Measurements from ENCODE around the gene RPL27.
A peak's percentile ranks its signal among the peaks of the same experiment; 100 is the strongest.

RPL27 gene

GRCh38 chr17:42985225-42985624 lies 13.0 kb upstream of the RPL27 start:
- H3K4me3 ChIP-seq (replicated peaks; ENCODE audit: insufficient read depth, low read length), result no peak overlapping the region
- TF ChIP-seq, protein P1, sequence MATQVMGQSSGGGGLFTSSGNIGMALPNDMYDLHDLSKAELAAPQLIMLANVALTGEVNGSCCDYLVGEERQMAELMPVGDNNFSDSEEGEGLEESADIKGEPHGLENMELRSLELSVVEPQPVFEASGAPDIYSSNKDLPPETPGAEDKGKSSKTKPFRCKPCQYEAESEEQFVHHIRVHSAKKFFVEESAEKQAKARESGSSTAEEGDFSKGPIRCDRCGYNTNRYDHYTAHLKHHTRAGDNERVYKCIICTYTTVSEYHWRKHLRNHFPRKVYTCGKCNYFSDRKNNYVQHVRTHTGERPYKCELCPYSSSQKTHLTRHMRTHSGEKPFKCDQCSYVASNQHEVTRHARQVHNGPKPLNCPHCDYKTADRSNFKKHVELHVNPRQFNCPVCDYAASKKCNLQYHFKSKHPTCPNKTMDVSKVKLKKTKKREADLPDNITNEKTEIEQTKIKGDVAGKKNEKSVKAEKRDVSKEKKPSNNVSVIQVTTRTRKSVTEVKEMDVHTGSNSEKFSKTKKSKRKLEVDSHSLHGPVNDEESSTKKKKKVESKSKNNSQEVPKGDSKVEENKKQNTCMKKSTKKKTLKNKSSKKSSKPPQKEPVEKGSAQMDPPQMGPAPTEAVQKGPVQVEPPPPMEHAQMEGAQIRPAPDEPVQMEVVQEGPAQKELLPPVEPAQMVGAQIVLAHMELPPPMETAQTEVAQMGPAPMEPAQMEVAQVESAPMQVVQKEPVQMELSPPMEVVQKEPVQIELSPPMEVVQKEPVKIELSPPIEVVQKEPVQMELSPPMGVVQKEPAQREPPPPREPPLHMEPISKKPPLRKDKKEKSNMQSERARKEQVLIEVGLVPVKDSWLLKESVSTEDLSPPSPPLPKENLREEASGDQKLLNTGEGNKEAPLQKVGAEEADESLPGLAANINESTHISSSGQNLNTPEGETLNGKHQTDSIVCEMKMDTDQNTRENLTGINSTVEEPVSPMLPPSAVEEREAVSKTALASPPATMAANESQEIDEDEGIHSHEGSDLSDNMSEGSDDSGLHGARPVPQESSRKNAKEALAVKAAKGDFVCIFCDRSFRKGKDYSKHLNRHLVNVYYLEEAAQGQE (IDR thresholded peaks at IDR 0.05; ENCODE audit: insufficient replicate concordance, low read depth), result no peak
- TF ChIP-seq POLR2AphosphoS5 (IDR thresholded peaks at IDR 0.05; ENCODE audit: low read depth) (peak; percentile 19; the same call in 1 of the 2 replicates), SPI1 (IDR thresholded peaks at IDR 0.05; ENCODE audit: borderline replicate concordance, low read depth) (peak; percentile 100)
- H3K27me3 ChIP-seq (ENCODE audit: insufficient read depth, poor library complexity, severe bottlenecking), result no peaks in the 10 kb centered on the region
- peak in 1 of 2 experiments; percentile 86 for DNase-seq (ENCODE audit: low read depth in 1 of 2, low spot score in 1 of 2)
- H3K27ac ChIP-seq (replicated peaks), result peak overlapping the region; percentile 80

GRCh38 chr17:42989141-42989540 lies 9.1 kb upstream of the RPL27 start:
- Histone ChIP-seq H3K27ac (replicated peaks) (no peak overlapping the region), H3K27me3 (ENCODE audit: insufficient read depth, poor library complexity, severe bottlenecking) (no peaks in the 10 kb centered on the region), H3K4me3 (replicated peaks; ENCODE audit: insufficient read depth, low read length) (no peak overlapping the region)
- DNase-seq (ENCODE audit: low read depth in 1 of 2, low spot score in 1 of 2), result no peak
- TF ChIP-seq POLR2AphosphoS5 (IDR thresholded peaks at IDR 0.05; ENCODE audit: low read depth) (no peak), CTCF (IDR thresholded peaks at IDR 0.05; ENCODE audit: insufficient read depth, low read length) (no peak), GABPA (IDR thresholded peaks at IDR 0.05; ENCODE audit: low read depth) (no peak), SPI1 (IDR thresholded peaks at IDR 0.05; ENCODE audit: borderline replicate concordance, low read depth) (no peak)
- TF ChIP-seq, protein P1 (IDR thresholded peaks at IDR 0.05; ENCODE audit: insufficient replicate concordance, low read depth), result no peak

DNA sequence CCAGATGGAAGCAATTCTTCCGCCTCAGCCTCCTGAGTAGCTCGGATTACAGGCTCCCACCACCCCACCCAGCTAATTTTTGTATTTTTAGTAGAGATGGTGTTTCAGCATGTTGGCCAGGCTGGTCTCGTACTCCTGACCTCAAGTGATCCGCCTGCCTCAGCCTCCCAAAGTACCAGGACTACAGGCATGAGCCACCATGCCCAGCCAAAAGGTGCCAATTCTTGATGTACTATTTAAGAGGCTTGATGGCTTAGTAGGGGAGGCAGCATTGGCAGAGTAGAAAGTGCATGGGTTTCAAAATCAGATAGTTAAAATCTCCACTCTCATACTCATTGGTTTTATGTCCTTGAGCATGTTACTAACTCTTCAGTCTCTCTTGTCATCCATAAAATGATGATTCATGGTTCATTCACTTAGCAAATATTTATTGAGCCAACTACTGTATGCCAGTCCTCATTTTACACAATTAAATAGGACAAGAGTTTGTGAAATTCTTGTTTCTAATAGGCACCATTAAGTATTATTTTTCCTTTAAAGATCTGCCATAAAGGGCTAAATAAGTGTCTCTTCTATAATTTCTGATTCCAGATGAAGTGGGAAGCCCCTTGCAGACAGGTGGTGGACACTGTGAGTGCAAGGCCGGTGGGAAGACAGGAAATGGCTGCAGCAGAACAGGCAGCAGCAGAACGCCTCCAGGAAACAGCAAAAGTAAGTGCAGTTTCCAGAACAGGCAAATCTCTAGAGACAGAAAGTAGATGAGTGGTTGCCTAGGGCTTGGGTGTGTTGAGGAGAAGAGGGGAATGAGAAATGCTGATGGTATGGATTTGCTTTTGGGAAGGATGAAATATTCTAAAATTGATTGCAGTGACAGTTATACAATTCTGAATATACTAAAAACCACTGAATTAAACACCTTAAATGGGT lies 8.2 kb upstream of the RPL27 start:
- TF ChIP-seq GABPA (IDR thresholded peaks at IDR 0.05; ENCODE audit: low read depth) (no peak), POLR2AphosphoS5 (IDR thresholded peaks at IDR 0.05; ENCODE audit: low read depth) (no peak), SPI1 (IDR thresholded peaks at IDR 0.05; ENCODE audit: borderline replicate concordance, low read depth) (no peak), CTCF (IDR thresholded peaks at IDR 0.05; ENCODE audit: insufficient read depth, low read length) (no peak)
- TF ChIP-seq, protein P1 (IDR thresholded peaks at IDR 0.05; ENCODE audit: insufficient replicate concordance, low read depth), result no peak
- H3K27me3 ChIP-seq (ENCODE audit: insufficient read depth, poor library complexity, severe bottlenecking), result no peaks in the 10 kb centered on the region
- no peak overlapping the region for H3K4me3 ChIP-seq (replicated peaks; ENCODE audit: insufficient read depth, low read length)
- no peak for DNase-seq (ENCODE audit: low read depth in 1 of 2, low spot score in 1 of 2)
- H3K27ac ChIP-seq (replicated peaks), result no peak overlapping the region
